GM18873 (cell line): ENCODE measurements around the gene ARHGDIG.

Experiments used
- ATAC-seq: cut with Tn5 transposase; IDR thresholded peaks from one replicate; pipeline ENCODE4 v1.9.1; 2021; ENCODE audit warnings: mild to moderate bottlenecking, moderate library complexity, moderate number of reproducible peaks; ENCODE audit not compliant: unreplicated experiment, low FRiP score

ARHGDIG gene

GRCh38 chr16:293043-293775 is 12.8 kb downstream of the ARHGDIG start:
- no peak for ATAC-seq

DNA sequence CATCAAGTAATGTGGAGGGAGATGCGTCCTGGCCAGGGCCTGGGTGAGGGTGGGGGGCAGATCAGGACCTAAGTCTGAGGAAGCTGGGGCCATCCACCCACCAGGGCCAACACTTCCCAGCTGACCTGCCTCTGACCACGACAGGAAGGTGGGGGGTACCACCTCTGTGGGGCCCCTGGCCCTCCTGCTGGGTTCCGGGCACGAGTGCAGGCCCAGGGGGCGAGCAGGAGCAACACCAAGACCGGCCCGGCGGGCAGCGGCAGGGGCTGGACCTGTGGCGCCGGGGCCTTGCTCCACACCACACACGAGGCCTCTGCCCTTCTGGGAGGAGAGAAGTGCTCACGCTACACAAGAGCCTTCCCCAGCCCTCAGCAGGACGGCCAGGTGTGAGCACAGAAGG is 15.9 kb downstream of the ARHGDIG start:
- ATAC-seq: no peak

- no peak for ATAC-seq
Observed at GRCh38 chr16:296806-297510, 16.6 kb downstream of the ARHGDIG start.

DNA sequence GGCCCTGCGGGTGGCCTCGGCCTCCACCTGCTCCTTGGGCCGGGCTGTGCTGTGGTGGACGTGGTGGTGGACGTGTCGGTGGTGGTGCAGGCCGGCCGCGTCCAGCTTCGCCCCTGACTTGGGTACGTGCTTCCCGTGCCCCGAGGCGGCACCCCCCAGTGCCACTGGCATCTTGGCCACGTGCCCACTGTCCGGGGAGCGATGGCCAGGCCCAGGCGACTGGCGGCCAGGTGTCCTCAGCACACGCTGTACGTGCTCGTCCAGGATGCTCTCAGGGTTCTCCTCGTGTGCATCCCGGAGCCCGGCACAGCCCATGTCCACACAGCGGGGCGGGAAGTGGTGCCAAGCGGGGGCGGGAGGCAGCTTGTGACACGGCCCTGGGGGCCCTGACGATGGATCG is 17.4 kb downstream of the ARHGDIG start:
- ATAC-seq: no peak

DNA sequence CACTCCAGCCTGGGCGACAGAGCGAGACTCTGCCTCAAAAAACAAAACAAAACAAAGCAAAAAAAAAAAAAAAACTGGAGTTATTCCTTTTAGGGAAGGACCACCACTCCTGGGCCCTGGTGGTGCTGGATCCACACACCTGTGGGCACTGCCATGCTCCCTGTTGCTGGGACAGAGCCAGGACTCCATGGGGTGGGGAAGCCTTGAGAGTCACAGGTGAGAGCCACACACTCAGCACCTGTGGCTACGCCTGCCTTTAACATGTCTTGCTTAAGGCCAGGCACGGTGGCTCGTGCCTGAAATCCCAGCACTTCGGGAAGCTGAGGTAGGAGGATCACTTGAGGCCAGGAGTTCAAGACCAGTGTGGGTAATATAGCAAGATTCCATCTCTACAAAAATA is 20.8 kb downstream of the ARHGDIG start:
- ATAC-seq: no peak

DNA sequence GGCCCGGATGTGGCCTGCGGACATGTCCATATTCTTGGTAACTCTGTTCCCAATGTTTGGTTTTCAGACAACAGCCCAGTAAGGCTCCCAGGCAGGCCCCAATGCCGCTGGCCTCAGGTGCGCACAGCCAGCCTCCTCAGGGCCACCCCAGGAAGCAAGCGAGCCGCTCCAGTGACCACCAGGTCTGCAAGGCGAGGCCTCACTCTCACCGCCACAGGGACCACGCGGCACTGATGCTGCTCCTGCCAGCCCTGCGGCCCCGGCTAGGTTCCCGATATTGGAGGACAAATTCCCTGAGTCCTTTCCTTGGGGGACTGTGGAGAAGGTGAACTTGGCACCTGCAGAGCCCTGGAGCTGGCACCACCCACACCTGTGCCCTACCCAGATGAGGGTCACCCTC is 21.6 kb downstream of the ARHGDIG start:
- ATAC-seq: no peak

- ATAC-seq: no peak
Observed at GRCh38 chr16:303760-304505, 23.5 kb downstream of the ARHGDIG start.

DNA sequence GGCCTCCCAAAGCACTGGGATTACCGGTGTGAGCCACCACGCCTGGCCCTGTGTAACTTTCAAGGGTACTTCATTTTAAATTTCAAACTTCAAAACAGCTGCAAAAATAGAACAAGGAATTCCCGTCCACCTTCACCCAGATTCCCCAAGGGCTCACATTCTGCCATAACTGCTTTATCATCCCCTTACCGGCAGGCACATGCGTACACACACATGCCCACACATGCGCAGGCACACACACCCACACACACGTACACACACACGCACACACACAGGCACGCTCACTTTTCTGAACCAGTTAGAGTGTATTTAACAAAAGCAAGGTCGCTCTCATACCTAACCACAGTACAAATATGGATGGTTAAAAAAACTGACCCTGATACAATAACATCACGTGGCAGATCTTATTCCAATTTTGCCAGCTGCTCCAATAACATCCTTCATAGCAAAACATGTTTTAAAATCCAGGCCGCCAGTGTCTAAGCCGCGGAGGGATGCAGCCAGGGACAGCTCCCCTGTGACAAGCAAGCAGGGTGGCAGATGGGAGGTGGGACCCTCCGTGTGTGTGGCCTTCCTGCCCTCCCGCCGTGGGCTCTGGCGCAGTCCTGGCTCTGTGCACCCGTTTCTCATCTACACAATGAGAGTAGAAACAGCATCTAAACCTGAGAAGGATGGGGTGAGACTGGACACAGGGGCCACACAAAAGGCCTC is 25.7 kb downstream of the ARHGDIG start:
- no peak for ATAC-seq

DNA sequence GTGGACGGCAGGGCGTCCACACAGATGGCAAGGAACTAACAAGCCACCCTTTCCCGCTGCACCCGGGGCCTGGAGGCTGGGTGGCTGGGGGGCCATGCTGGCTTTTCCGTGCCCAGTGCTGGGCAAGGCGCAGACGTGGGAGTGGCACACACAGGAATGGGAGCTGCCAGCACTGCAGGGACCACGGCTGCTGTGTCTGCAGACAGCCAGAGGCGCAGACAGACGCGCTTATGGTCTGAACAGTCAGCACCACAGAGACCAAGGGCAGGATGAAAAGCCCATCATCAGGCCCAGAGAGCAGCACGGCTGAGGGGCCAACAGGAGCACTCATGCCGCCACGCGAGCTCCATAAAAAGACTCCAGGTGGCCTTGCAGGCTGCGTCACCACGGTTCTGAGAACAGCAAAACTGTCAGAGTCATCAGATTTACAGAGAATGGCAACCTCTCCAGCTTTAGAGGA is 26.6 kb downstream of the ARHGDIG start:
- no peak for ATAC-seq

- no peak for ATAC-seq
Observed at GRCh38 chr16:307691-308312, 27.4 kb downstream of the ARHGDIG start.

DNA sequence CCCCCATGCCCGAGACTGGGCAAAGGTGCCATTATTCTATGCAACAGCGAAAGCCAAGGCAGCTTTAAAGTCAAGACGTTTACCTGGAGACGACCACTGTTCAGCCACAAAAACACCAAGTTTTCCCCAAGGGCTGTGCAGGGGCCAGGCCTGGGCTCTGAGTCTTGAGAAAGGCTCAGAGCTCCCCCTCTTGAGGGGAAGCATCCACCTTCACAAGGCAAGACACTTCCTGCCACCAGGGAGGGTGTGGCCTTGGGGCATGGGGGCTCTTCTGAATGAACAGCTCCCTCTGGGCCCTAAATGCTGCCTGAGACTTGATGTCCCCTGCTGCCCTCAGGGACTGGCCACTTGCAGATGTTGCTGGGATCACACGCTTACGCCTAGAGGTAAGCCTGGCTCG is 29.1 kb downstream of the ARHGDIG start:
- ATAC-seq: no peak

DNA sequence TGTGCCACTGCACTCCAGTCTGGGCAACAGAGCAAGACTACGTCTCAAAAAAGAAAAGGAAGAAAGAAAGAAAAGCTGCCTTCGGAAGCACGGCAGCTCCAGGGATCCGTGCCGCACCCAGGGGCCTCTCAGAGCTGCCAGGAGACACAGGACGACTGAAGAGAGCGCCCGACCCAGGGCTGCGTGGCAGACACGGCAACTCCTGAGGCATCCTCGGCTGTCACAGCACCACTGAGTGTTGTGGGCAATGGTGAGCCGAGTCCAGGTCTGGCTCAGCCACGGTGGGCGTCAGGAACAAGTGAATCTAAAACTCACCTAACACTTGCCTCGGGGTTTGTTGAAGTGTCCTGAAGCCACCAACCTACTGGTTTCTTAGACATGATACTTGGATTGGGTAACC is 31.3 kb downstream of the ARHGDIG start:
- ATAC-seq: no peak

DNA sequence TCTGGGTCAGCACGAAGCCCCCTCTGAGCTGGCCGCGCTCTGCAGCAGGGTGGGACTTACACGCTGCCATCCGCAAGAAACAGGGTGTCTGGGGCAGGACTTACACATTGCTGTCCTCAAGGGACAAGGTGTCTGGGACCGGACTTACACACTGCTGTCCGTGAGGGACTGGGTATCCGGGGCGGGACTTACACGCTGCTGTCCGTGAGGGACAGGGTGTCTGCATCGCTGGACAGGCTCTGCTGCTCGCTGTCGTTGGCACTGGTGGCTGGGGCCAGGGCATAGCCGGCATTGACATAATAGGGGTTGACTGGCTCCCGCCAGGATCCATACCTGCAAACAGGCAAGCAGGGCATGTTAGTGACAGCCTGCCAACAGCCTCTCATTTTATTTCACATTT is 34.0 kb downstream of the ARHGDIG start:
- ATAC-seq: no peak

DNA sequence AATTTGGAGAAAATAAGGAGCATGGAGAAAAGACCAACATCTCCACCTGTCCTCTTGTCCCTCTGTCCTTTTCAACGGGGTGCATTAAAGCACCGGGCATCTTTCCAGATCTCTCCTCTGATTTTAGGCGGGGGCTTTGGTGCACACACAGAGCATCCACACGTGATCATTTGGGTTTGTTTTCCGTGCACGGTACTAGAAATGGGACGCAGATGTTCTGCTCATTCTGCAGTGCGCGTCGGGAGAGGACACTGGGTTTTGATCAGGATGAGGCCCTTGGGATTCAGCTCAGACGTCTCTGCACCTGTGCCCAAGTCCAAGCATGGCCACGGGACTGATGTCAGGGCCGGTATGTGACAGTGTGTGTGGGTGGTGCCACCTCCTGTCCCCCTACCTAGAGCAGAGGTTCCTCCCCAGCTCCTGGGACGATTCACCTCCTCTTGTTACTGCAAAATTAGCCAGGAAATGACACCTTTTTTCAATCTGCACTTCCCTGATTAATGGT is 34.5 kb downstream of the ARHGDIG start:
- no peak for ATAC-seq

DNA sequence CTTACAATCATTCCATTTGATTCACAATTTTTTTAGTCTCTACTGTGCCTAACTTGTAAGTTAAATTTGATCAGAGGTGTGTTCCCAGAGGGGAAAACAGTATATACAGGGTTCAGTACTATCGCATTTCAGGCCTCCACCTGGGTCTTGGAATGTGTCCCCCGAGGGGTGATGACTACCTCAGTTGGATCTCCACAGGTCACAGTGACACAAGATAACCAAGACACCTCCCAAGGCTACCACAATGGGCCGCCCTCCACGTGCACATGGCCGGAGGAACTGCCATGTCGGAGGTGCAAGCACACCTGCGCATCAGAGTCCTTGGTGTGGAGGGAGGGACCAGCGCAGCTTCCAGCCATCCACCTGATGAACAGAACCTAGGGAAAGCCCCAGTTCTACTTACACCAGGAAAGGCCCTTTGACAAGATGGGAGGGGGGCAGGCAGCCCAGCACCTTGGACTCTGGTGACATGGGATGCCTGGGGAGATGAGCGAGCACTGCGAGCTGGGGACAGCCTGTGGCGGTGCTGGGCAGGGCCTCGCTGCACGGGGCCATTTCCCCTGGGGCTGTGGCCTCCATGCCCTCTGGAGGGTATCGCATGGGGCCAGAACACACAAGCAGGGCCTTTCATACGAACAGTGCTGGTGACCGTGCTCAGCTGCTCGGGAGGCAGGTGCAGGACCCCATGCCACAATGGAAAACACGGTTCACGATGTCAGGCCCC is 36.5 kb downstream of the ARHGDIG start:
- no peak for ATAC-seq

- no peak for ATAC-seq
Observed at GRCh38 chr16:317583-317982, 37.2 kb downstream of the ARHGDIG start.

- no peak for ATAC-seq
Observed at GRCh38 chr16:318628-319027, 38.2 kb downstream of the ARHGDIG start.

DNA sequence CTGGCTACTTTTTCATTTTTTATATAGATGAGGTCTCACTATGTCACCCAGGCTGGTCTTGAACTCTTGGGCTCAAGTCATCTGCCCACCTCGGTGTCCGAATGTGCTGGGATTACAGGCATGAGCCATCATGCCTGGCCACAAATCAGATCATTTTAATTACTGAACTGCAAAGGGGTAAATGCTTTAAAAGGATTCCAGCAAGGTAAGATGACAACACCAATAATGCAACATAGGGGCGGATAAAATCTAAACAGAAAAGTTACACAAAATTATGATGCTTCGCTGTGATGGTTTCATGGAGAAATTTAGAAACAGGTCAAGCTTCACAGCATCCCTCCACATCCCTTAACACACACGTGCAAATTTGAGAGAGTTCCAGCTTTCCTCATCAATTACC is 39.8 kb downstream of the ARHGDIG start:
- no peak for ATAC-seq

DNA sequence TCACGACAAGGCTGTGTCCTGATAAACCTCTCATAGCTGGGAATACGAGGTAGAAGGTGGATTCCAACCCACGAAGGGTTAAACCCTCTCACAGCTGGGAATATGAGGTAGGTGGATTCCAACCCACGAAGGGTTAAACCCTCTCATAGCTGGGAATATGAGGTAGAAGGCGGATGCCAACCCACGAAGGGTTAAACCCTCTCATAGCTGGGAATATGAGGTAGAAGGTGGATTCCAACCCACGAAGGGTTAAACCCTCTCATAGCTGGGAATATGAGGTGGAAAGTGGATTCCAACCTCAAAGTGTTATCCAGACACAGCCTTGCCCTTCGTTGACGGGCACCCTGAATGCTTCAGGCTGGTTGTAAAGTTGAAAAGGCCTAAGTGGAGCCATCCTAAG is 41.1 kb downstream of the ARHGDIG start:
- no peak for ATAC-seq
